OCI-LY3 (cell line): ENCODE results near the gene CTDSPL.

ENCODE experiments used
- H2AFZ ChIP-seq: fragments of 200-600, 300-600 bp; shearing (Covaris generic); 2 replicates; pipeline ENCODE4 v1.6.0; 2014; ENCODE audit warnings: antibody characterized with exemption, low read depth, low read length
- H3K27ac ChIP-seq: fragments of 200-600, 300-600 bp; sonication (generic); 2 replicates; pipeline ENCODE4 v1.5.1; 2014; ENCODE audit warnings: mild to moderate bottlenecking, low read length, moderate library complexity, mixed read lengths
- H3K27me3 ChIP-seq: fragments of 200-600, 300-600 bp; sonication (generic); 2 replicates; pipeline ENCODE4 v1.6.1; 2014; ENCODE audit warnings: low read depth, low read length, mixed read lengths
- H3K36me3 ChIP-seq: fragments of 200-600, 300-600 bp; sonication (generic); replicated peaks from 2 replicates; pipeline ENCODE3; 2014; ENCODE audit warnings: low read depth, low read length, mixed read lengths
- H3K4me1 ChIP-seq: fragments of 300-600, 200-600 bp; sonication (generic); 2 replicates; pipeline ENCODE4 v1.6.1; 2014; ENCODE audit warnings: low read length, mixed read lengths
- H3K4me2 ChIP-seq: fragments of 200-600, 300-600 bp; sonication (generic); 2 replicates; pipeline ENCODE4 v1.6.1; 2014; ENCODE audit warnings: low read length, mixed read lengths
- H3K4me3 ChIP-seq: fragments of 300-600, 200-600 bp; sonication (generic); 2 replicates; pipeline ENCODE4 v1.5.1; 2014; ENCODE audit warnings: antibody characterized with exemption, mild to moderate bottlenecking, low read length, moderate library complexity
- H3K79me2 ChIP-seq: fragments of 300-600, 200-600 bp; shearing (Covaris generic); 2 replicates; pipeline ENCODE4 v1.6.1; 2014; ENCODE audit warnings: mild to moderate bottlenecking, low read length, mixed read lengths
- H3K9ac ChIP-seq: fragments of 300-600, 200-600 bp; shearing (Covaris generic); 2 replicates; pipeline ENCODE4 v1.6.0; 2014; ENCODE audit warnings: mild to moderate bottlenecking, low read length, moderate library complexity
- H3K9me3 ChIP-seq: fragments of 200-600, 300-600 bp; shearing (Covaris generic); 2 replicates; pipeline ENCODE4 v1.6.1; 2014; ENCODE audit warnings: low read length, mixed read lengths; ENCODE audit not compliant: insufficient read depth
- H4K20me1 ChIP-seq: fragments of 200-600, 300-600 bp; sonication (generic); 2 replicates; pipeline ENCODE4 v1.6.1; 2016; ENCODE audit warnings: low read length, mixed read lengths; ENCODE audit not compliant: insufficient read depth
- EZH2phosphoT487 ChIP-seq: fragments of 200-600 bp; shearing (Covaris generic); IDR thresholded peaks from 2 replicates; pipeline ENCODE4 v1.6.1; 2018; ENCODE audit warnings: antibody characterized with exemption, mixed run types, low read depth
- TF ChIP-seq, protein P1 (sequence below): fragments of 200-600, 300-600 bp; sonication (generic); IDR thresholded peaks from 2 replicates; pipeline ENCODE4 v1.5.1; 2014; ENCODE audit warnings: antibody characterized with exemption, low read length, low read depth

The CTDSPL gene

DNA sequence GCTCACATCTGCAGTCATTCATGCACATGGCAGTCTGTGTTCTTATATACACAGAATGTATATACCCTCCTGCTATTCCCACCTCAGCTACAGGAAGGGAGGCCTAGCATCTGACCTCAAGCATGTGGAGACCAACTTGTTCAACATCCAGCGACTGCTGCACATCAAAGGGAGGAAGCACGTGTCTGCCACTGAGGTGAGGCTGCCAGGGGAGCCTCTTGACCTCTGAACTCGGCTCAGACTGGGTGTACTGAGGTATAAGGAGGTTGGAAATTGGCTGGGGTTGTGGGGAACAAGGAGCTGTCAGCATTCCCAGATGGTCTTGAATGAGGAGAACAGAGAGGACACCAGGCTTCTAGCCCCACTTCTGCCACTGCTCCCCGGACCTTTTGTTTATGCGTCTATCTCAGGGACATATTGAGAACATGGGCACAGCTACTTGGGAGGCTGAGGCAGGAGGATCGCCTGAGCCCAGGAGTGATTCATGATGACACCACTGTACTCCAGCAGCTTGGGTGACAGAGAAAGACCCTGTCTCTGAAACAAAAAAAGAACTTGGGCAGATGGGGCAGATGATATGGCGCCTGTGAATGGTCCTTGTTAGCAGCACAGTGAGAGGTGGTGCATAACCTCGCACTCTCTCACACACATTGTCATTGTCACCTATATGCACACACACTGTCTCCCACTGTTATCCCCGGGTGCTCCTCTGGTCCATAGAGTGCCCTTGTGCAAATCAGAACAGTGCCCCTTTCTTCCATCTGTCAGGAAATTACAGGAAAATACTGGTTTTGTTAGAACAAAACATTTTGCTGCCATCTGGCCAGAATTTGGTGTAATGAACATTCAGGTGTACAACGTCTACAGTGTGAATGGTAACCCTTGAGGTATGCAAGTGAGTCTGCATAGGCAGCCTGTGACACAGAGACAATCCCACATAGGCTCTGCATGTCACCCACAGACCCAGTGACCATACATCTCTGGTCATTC is 134.3 kb downstream of the CTDSPL start:
- Histone ChIP-seq H3K4me1 (peaks cover 16% of the 10 kb centered on the region), H3K4me2 (peak overlapping the region; percentile 88; the same call in 1 of the 2 replicates)

DNA sequence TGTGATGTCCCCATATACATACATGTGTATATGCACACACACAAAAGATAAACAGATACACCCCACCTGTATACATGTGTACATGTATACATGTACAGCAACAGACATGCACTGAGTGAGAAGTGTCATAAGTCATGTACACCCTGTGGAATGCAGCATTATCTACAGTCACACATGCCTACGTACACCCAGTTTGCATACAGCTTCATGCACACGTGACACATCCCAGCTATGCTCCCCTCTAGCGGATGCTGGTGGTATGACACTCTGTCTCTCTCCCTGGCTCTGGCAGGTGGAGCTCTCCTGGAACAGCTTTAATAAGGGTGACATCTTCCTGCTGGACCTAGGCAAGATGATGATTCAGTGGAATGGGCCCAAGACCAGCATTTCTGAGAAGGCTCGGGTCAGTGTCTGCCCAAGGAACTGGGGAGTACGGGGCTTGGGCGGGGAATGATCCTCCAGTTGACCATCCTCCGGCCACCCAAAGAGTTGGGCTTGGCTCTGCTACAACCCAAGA is 135.2 kb downstream of the CTDSPL start:
- Histone ChIP-seq H4K20me1 (no peaks in the 10 kb centered on the region), H3K4me3 (no peak overlapping the region), H3K27ac (no peak overlapping the region), H3K9me3 (no peaks in the 10 kb centered on the region), H3K79me2 (peaks cover 9% of the 10 kb centered on the region), H3K4me1 (peaks cover 16% of the 10 kb centered on the region), H2AFZ (peak overlapping the region; percentile 43; the same call in 1 of the 2 replicates), H3K4me2 (peak overlapping the region; percentile 27), H3K9ac (no peak overlapping the region), H3K36me3 (peaks cover 14% of the 10 kb centered on the region), H3K27me3 (0 out of 2 replicates have a peak, but pooled peaks cover 3% of the 10 kb centered on the region)
- TF ChIP-seq, protein P1, sequence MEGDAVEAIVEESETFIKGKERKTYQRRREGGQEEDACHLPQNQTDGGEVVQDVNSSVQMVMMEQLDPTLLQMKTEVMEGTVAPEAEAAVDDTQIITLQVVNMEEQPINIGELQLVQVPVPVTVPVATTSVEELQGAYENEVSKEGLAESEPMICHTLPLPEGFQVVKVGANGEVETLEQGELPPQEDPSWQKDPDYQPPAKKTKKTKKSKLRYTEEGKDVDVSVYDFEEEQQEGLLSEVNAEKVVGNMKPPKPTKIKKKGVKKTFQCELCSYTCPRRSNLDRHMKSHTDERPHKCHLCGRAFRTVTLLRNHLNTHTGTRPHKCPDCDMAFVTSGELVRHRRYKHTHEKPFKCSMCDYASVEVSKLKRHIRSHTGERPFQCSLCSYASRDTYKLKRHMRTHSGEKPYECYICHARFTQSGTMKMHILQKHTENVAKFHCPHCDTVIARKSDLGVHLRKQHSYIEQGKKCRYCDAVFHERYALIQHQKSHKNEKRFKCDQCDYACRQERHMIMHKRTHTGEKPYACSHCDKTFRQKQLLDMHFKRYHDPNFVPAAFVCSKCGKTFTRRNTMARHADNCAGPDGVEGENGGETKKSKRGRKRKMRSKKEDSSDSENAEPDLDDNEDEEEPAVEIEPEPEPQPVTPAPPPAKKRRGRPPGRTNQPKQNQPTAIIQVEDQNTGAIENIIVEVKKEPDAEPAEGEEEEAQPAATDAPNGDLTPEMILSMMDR = peak; percentile 91
- no peak for TF ChIP-seq EZH2phosphoT487

More for the DNA sequence above, 134.3 kb downstream of the CTDSPL start:
- Histone ChIP-seq H3K4me3 (no peak overlapping the region), H3K79me2 (peaks cover 9% of the 10 kb centered on the region), H4K20me1 (no peaks in the 10 kb centered on the region), H3K9ac (no peak overlapping the region), H3K27me3 (0 out of 2 replicates have a peak, but pooled peaks cover 3% of the 10 kb centered on the region), H3K9me3 (no peaks in the 10 kb centered on the region), H2AFZ (no peak overlapping the region), H3K27ac (no peak overlapping the region), H3K36me3 (peaks cover 11% of the 10 kb centered on the region)
- TF ChIP-seq, protein P1 = no peak
- no peak for TF ChIP-seq EZH2phosphoT487

DNA sequence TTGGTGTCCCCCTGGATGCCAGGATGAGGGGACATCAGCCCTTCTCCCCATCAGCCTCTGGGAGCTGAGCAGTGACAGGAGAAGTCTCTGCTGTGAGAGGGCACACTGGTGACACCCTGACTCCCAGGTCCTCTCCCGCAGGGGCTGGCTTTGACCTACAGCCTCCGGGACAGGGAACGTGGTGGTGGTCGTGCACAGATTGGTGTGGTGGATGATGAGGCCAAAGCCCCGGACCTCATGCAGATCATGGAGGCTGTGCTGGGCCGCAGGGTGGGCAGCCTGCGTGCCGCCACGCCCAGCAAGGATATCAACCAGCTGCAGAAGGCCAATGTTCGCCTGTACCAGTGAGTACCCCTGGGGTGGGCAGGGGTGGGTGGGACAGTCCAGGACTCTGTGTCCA is 135.7 kb downstream of the CTDSPL start:
- no peaks in the 10 kb centered on the region for H3K27me3 ChIP-seq
- peaks cover 16% of the 10 kb centered on the region for H3K4me1 ChIP-seq
- H3K4me2 ChIP-seq = no peak overlapping the region

More for the DNA sequence above, 135.7 kb downstream of the CTDSPL start:
- H4K20me1 ChIP-seq = no peaks in the 10 kb centered on the region
- no peak overlapping the region for H2AFZ ChIP-seq
- H3K36me3 ChIP-seq = peaks cover 14% of the 10 kb centered on the region
- H3K9me3 ChIP-seq = no peaks in the 10 kb centered on the region
- no peak overlapping the region for H3K4me3 ChIP-seq
- peaks cover 9% of the 10 kb centered on the region for H3K79me2 ChIP-seq
- TF ChIP-seq, protein P1 = no peak
- TF ChIP-seq EZH2phosphoT487 = no peak
- H3K27ac ChIP-seq = no peak overlapping the region
- H3K9ac ChIP-seq = no peak overlapping the region
